GM23248 (cell line): ENCODE data around the gene CERKL. TPM values are rescaled to one million over a fixed set of nuclear protein-coding genes. Genes with fewer than 3 reads are reported as not detected.
"Not testable (repeated sequence)": the region's sequence is repeated elsewhere in the genome, so short reads cannot be mapped to it uniquely, and the experiment has no call there.

ENCODE experiments used
- DNase-seq: peaks from one replicate; pipeline ENCODE4 v3.0.0-alpha.2; 2015
- H2AFZ ChIP-seq: fragments of 200-600 bp; sonication (generic); 2 replicates; pipeline ENCODE4 v1.6.1; 2016; ENCODE audit warnings: antibody characterized with exemption
- H3F3A ChIP-seq: fragments of 200-600 bp; sonication (generic); 2 replicates; pipeline ENCODE4 v1.6.1; 2016; ENCODE audit warnings: mild to moderate bottlenecking, antibody characterized with exemption, mixed run types; ENCODE audit not compliant: insufficient read depth
- H3K27ac ChIP-seq: fragments of 200-600 bp; sonication (generic); 2 replicates; pipeline ENCODE4 v1.5.1; 2016; ENCODE audit warnings: mild to moderate bottlenecking
- H3K27me3 ChIP-seq: fragments of 200-600 bp; sonication (generic); replicated peaks from 2 replicates; pipeline ENCODE4 v1.6.1; 2016; ENCODE audit warnings: mild to moderate bottlenecking; ENCODE audit not compliant: insufficient read depth
- H3K36me3 ChIP-seq: fragments of 200-600 bp; sonication (generic); 2 replicates; pipeline ENCODE4 v1.6.1; 2016; ENCODE audit warnings: low read depth, mild to moderate bottlenecking
- H3K4me1 ChIP-seq: fragments of 200-600 bp; sonication (generic); 2 replicates; pipeline ENCODE4 v1.6.1; 2016; ENCODE audit warnings: mild to moderate bottlenecking; ENCODE audit not compliant: insufficient read depth
- H3K4me2 ChIP-seq: fragments of 200-600 bp; sonication (generic); one replicate; pipeline ENCODE4 v1.6.1; 2016; ENCODE audit warnings: mild to moderate bottlenecking; ENCODE audit not compliant: unreplicated experiment
- H3K4me3 ChIP-seq: fragments of 200-600 bp; sonication (generic); 2 replicates; pipeline ENCODE4 v1.5.1; 2016; ENCODE audit warnings: mild to moderate bottlenecking
- H3K79me2 ChIP-seq: fragments of 200-600 bp; sonication (generic); 2 replicates; pipeline ENCODE4 v1.6.1; 2016; ENCODE audit warnings: mild to moderate bottlenecking; ENCODE audit not compliant: insufficient read depth
- H3K9ac ChIP-seq: fragments of 200-600 bp; sonication (generic); 2 replicates; pipeline ENCODE4 v1.6.1; 2016; ENCODE audit warnings: mild to moderate bottlenecking
- H3K9me2 ChIP-seq: fragments of 200-600 bp; sonication (generic); 2 replicates; pipeline ENCODE4 v1.6.1; 2016; ENCODE audit warnings: mixed run types, mild to moderate bottlenecking, moderate library complexity; ENCODE audit not compliant: insufficient read depth
- H3K9me3 ChIP-seq: fragments of 200-600 bp; sonication (generic); one replicate; pipeline ENCODE4 v1.6.1; 2017; ENCODE audit warnings: low read depth
- H4K20me1 ChIP-seq: fragments of 200-600 bp; sonication (generic); 2 replicates; pipeline ENCODE4 v1.6.0; 2016; ENCODE audit not compliant: insufficient read depth
- EZH2 ChIP-seq: fragments of 200-600 bp; sonication (generic); IDR thresholded peaks from 2 replicates; pipeline ENCODE4 v1.6.1; 2018; ENCODE audit warnings: antibody characterized with exemption, mild to moderate bottlenecking; ENCODE audit not compliant: insufficient read depth, poor library complexity, severe bottlenecking
- EZH2phosphoT487 ChIP-seq: fragments of 200-600 bp; sonication (generic); IDR thresholded peaks from 2 replicates; pipeline ENCODE4 v1.6.1; 2018; ENCODE audit warnings: antibody characterized with exemption, moderate library complexity, mild to moderate bottlenecking, low read depth; ENCODE audit not compliant: insufficient read depth
- WGBS, 2 experiments: methylation state at CpG; one replicate each; pipeline ENCODE4 v1.1.6; 2015 to 2017; ENCODE audit warnings: low lambda C conversion rate in 2 of 2, low coverage in 1 of 2; ENCODE audit errors: missing lambda C conversion rate in 2 of 2; 5-methylcytosine and 5-hydroxymethylcytosine counted together
- in situ Hi-C: fragments of 300-500 bp; cut with MboI; formaldehyde crosslinking; loops from 2 replicates; pipeline ENCODE4 v1.15.0; 2020
- polyA plus RNA-seq: library from polyadenylated mRNA; unstranded; fragments of >200 nt; fragmentation: Nextera tagmentation; extraction: Ambion mirVana; gene quantifications from 2 replicates; pipeline ENCODE4 v1.2.1, GENCODE V29; 2016
- total RNA-seq: library from RNA; depleted of rRNA; stranded (reverse); fragments of >200 nt; shearing (Covaris generic); gene quantifications from 2 replicates; pipeline ENCODE4 v1.2.3, GENCODE V29; 2014; rRNA removed

CERKL gene
- total RNA-seq, result not detected in 2 replicates
- polyA plus RNA-seq, result 4.6 and 5.2 TPM in 2 replicates

GRCh38 chr2:181656450-181657291, at the start of gene CERKL:
CERKL (minus strand) TSS chr2:181657105; CDS start chr2:181657006, 99 bp downstream.
- no peak within 1 kb of the TSS for H3K9ac ChIP-seq
- H3K27ac ChIP-seq, result no peak within 1 kb of the TSS
- no peak for TF ChIP-seq EZH2
- TF ChIP-seq EZH2phosphoT487, result no peak
- H3K9me3 ChIP-seq, result no peaks in the 10 kb centered on the region
- 10% methylated on average over 57 to 70 of the region's 70 CpGs for WGBS, 2 experiments
- H2AFZ ChIP-seq, result peak within 1 kb of the TSS; percentile 83
- H3K4me1 ChIP-seq, result no peaks in the 10 kb centered on the region
- in situ Hi-C loops, result no loop called here
- no peaks in the 10 kb centered on the region for H3F3A ChIP-seq
- no peaks in the 10 kb centered on the region for H3K79me2 ChIP-seq
- no peaks in the 10 kb centered on the region for H4K20me1 ChIP-seq
- peak within 1 kb of the TSS; percentile 69 for H3K4me3 ChIP-seq
- no peaks in the 10 kb centered on the region for H3K9me2 ChIP-seq
- H3K36me3 ChIP-seq, result no peaks in the 10 kb centered on the region
- H3K27me3 ChIP-seq, result peaks cover 43% of the 10 kb centered on the region; the same call in 1 of the 2 replicates
- peak within 1 kb of the TSS; percentile 68 for H3K4me2 ChIP-seq
- peak; percentile 36 for DNase-seq

GRCh38 chr2:181702519-181702918, 45.6 kb upstream of the CERKL start:
- in situ Hi-C loops, result loop anchor here (25.0 kb wide), 1 partner anchor 615 kb away; no protein-coding TSS in a partner anchor
- not testable (repeated sequence) for H3K9me2 ChIP-seq, H4K20me1 ChIP-seq, H3K4me3 ChIP-seq, H3K27ac ChIP-seq, H3K4me1 ChIP-seq, H2AFZ ChIP-seq, H3K9me3 ChIP-seq, H3K4me2 ChIP-seq, H3K36me3 ChIP-seq, H3K79me2 ChIP-seq, DNase-seq, H3K27me3 ChIP-seq, H3K9ac ChIP-seq, H3F3A ChIP-seq
- WGBS, 2 experiments, result 38 to 42% methylated on average over 3 of the region's 3 CpGs

- no peaks in the 10 kb centered on the region for H3K36me3 ChIP-seq
- H3K4me2 ChIP-seq, result no peak overlapping the region
- no peaks in the 10 kb centered on the region for H3K9me2 ChIP-seq
- no peak overlapping the region for H2AFZ ChIP-seq
- H3K4me3 ChIP-seq, result no peak overlapping the region
- WGBS, 2 experiments, result 33 to 44% methylated on average over 1 of the region's 1 CpG
- no peak for TF ChIP-seq EZH2
- TF ChIP-seq EZH2phosphoT487, result no peak
- no peak for DNase-seq
- no peaks in the 10 kb centered on the region for H3F3A ChIP-seq
- no peaks in the 10 kb centered on the region for H3K9me3 ChIP-seq
- no peaks in the 10 kb centered on the region for H3K79me2 ChIP-seq
- no peaks in the 10 kb centered on the region for H4K20me1 ChIP-seq
- no peak overlapping the region for H3K27ac ChIP-seq
- no peaks in the 10 kb centered on the region for H3K4me1 ChIP-seq
- no peak overlapping the region for H3K9ac ChIP-seq
- in situ Hi-C loops, result no loop called here
- peaks cover 14% of the 10 kb centered on the region for H3K27me3 ChIP-seq
These were observed 41.3 kb upstream of the CERKL start for GRCh38 chr2:181698223-181698622.

- Histone ChIP-seq H2AFZ (no peak overlapping the region), H3K27me3 (peaks cover 14% of the 10 kb centered on the region), H3K4me3 (no peak overlapping the region), H3K9me2 (no peaks in the 10 kb centered on the region; the same call in 1 of the 2 replicates), H3K27ac (no peak overlapping the region), H3K79me2 (no peaks in the 10 kb centered on the region), H3F3A (no peaks in the 10 kb centered on the region), H3K36me3 (no peaks in the 10 kb centered on the region), H4K20me1 (no peaks in the 10 kb centered on the region), H3K9me3 (no peaks in the 10 kb centered on the region), H3K4me2 (no peak overlapping the region), H3K9ac (no peak overlapping the region), H3K4me1 (no peaks in the 10 kb centered on the region)
- 68 to 82% methylated on average over 1 of the region's 1 CpG for WGBS, 2 experiments
- no peak for TF ChIP-seq EZH2
- TF ChIP-seq EZH2phosphoT487, result no peak
- in situ Hi-C loops, result no loop called here
- DNase-seq, result no peak
These were observed 40.7 kb upstream of the CERKL start for GRCh38 chr2:181697571-181697970.
